CD14-positive monocyte (primary cell): Measurements from ENCODE around the gene NPRL2. TPM values are rescaled to one million over a fixed set of nuclear protein-coding genes. Genes with fewer than 3 reads are reported as not detected.

Experiments
- DNase-seq, 3 donors: peaks; one replicate each; pipeline ENCODE4 v3.0.0-alpha.2; 2011 to 2022
- H2AFZ ChIP-seq: 2 replicates; pipeline ENCODE4 v1.6.0; 2012; ENCODE audit warnings: mild to moderate bottlenecking, low read depth, low read length, inconsistent platforms; ENCODE audit not compliant: insufficient read depth, poor library complexity, severe bottlenecking
- H3K27ac ChIP-seq, 2 donors: 1 replicate in 1 of 2; 2 replicates in 1 of 2; pipeline ENCODE4 v1.5.1; 2012 to 2013; ENCODE audit warnings: low read length in 2 of 2, control low read depth in 1 of 2, inconsistent platforms in 1 of 2, low read depth in 1 of 2, mild to moderate bottlenecking in 1 of 2
- H3K27me3 ChIP-seq, 2 donors: one replicate each; pipeline versions ENCODE4 v1.6.0 to v1.6.1; 2011 to 2013; ENCODE audit warnings: low read length in 2 of 2; ENCODE audit not compliant: control insufficient read depth in 2 of 2, insufficient read depth in 2 of 2
- H3K36me3 ChIP-seq, 2 donors: replicated peaks in 1 of 2; 1 replicate in 1 of 2; 2 replicates in 1 of 2; pipeline versions ENCODE4 v1.5.1 to v1.6.1; 2012 to 2013; ENCODE audit warnings: low read length in 2 of 2, control low read depth in 1 of 2, inconsistent platforms in 1 of 2, mild to moderate bottlenecking in 1 of 2; ENCODE audit not compliant: insufficient read depth in 2 of 2, control insufficient read depth in 1 of 2
- H3K4me1 ChIP-seq, 2 donors: 1 replicate in 1 of 2; 2 replicates in 1 of 2; pipeline versions ENCODE4 v1.5.1 to v1.6.1; 2012 to 2013; ENCODE audit warnings: low read length in 2 of 2, control low read depth in 1 of 2, inconsistent platforms in 1 of 2, mild to moderate bottlenecking in 1 of 2, moderate library complexity in 1 of 2; ENCODE audit not compliant: insufficient read depth in 2 of 2, control insufficient read depth in 1 of 2
- H3K4me2 ChIP-seq: replicated peaks from 2 replicates; pipeline ENCODE3; 2012; ENCODE audit warnings: low read length, moderate library complexity, mild to moderate bottlenecking; ENCODE audit not compliant: poor library complexity, severe bottlenecking; ENCODE audit errors: extremely low read depth
- H3K4me3 ChIP-seq, 3 experiments: fragments of 200-600 bp in 1 of 3; sonication (generic) in 1 of 3; replicated peaks in 1 of 3; 1 replicate in 2 of 3; 2 replicates in 1 of 3; pipeline ENCODE4 v1.5.1; 2011 to 2013; ENCODE audit warnings: low read length in 3 of 3, mild to moderate bottlenecking in 3 of 3, control low read depth in 2 of 3, low read depth in 2 of 3, inconsistent platforms in 1 of 3, moderate library complexity in 1 of 3
- H3K79me2 ChIP-seq: 2 replicates; pipeline ENCODE4 v1.6.0; 2012; ENCODE audit warnings: mild to moderate bottlenecking, control low read depth, inconsistent platforms, low read length, moderate library complexity; ENCODE audit not compliant: insufficient read depth
- H3K9ac ChIP-seq: 2 replicates; pipeline ENCODE4 v1.6.0; 2017; ENCODE audit warnings: low read length, mild to moderate bottlenecking; ENCODE audit not compliant: insufficient read depth, poor library complexity, severe bottlenecking
- H3K9me3 ChIP-seq, 2 donors: replicated peaks in 1 of 2; 1 replicate in 1 of 2; 2 replicates in 1 of 2; pipeline versions ENCODE4 v1.5.1 to v1.6.1; 2012 to 2013; ENCODE audit warnings: low read length in 2 of 2, control low read depth in 1 of 2; ENCODE audit not compliant: control insufficient read depth in 1 of 2, insufficient read depth in 1 of 2
- H4K20me1 ChIP-seq: 2 replicates; pipeline ENCODE4 v1.6.0; 2012; ENCODE audit warnings: mild to moderate bottlenecking, low read length, control low read depth, moderate library complexity; ENCODE audit not compliant: insufficient read depth
- H3K27ac Mint-ChIP-seq, 7 donors: one replicate each; pipeline ENCODE4 v1.8.0; 2020; ENCODE audit warnings: mild to moderate bottlenecking in 7 of 7, mixed read lengths in 7 of 7, moderate library complexity in 6 of 7, inconsistent platforms in 2 of 7
- H3K27me3 Mint-ChIP-seq, 3 donors: one replicate each; pipeline ENCODE4 v1.8.0; 2021 to 2022; ENCODE audit warnings: low read depth in 3 of 3, mild to moderate bottlenecking in 3 of 3, mixed read lengths in 3 of 3, moderate library complexity in 3 of 3, inconsistent platforms in 1 of 3
- H3K36me3 Mint-ChIP-seq, 2 donors: one replicate each; pipeline ENCODE4 v1.8.0; 2020; ENCODE audit warnings: mixed read lengths in 2 of 2, inconsistent platforms in 1 of 2, mild to moderate bottlenecking in 1 of 2
- H3K4me1 Mint-ChIP-seq: one replicate; pipeline ENCODE4 v1.8.0; 2020; ENCODE audit warnings: mild to moderate bottlenecking, mixed read lengths
- H3K4me3 Mint-ChIP-seq, 2 donors: one replicate each; pipeline ENCODE4 v1.8.0; 2020; ENCODE audit warnings: mild to moderate bottlenecking in 2 of 2, mixed read lengths in 2 of 2, moderate library complexity in 1 of 2
- H3K9me3 Mint-ChIP-seq, 7 donors: one replicate each; pipeline ENCODE4 v1.8.0; 2020 to 2022; ENCODE audit warnings: mixed read lengths in 7 of 7, mild to moderate bottlenecking in 6 of 7, moderate library complexity in 6 of 7, inconsistent platforms in 2 of 7
- CTCF ChIP-seq: fragments of 200-600 bp; IDR thresholded peaks from one replicate; pipeline ENCODE4 v1.8.0; 2022; ENCODE audit warnings: antibody characterized with exemption, mild to moderate bottlenecking
- WGBS: methylation state at CpG from one replicate; pipeline ENCODE4 v1.1.5; 2013; ENCODE audit warnings: missing lambda C conversion rate; ENCODE audit not compliant: insufficient coverage; 5-methylcytosine and 5-hydroxymethylcytosine counted together
- intact Hi-C, 2 donors: fragments of 100-400 bp; cut with micrococcal nuclease; formaldehyde crosslinking; loops; one replicate each; pipeline versions ENCODE4 v1.15.0 to v1.15.1; 2023
- polyA plus RNA-seq, 3 donors: library from polyadenylated mRNA; depleted of rRNA in 1 of 3; unstranded in 2 of 3; stranded (reverse) in 1 of 3; fragments of 300-500 nt in 2 of 3; fragments of >200 nt in 1 of 3; fragmentation: Illumina TruSeq in 2 of 3; gene quantifications; 1 replicate in 2 of 3; 2 replicates in 1 of 3; pipeline ENCODE4 v1.2.3, GENCODE V29; 2012 to 2021

Gene NPRL2
- polyA plus RNA-seq, 3 donors = 20.9 to 37.9 (median 23.5) TPM

GRCh38 chr3:50321336-50322114 is 29.1 kb downstream of the NPRL2 start:
- H3K36me3 Mint-ChIP-seq = peaks cover 16 to 36% of the 10 kb centered on the region in 2 donors
- H3K79me2 ChIP-seq = peaks cover 32% of the 10 kb centered on the region
- no peaks in the 10 kb centered on the region for H3K27me3 ChIP-seq
- peak overlapping the region; percentile 86 to 91 for H3K4me3 Mint-ChIP-seq
- peak; percentile 58 for TF ChIP-seq CTCF
- H3K4me2 ChIP-seq = peak overlapping the region; percentile 87
- peak overlapping the region; percentile 77 to 97 for H3K27ac ChIP-seq
- intact Hi-C loops = loop anchor here (2.0 kb wide), 1 partner anchor 23 kb away; the partner anchor contains the start of genes HYAL3 (in 2 of the 2) and NAA80 (in 2 of the 2)
- H3K36me3 ChIP-seq = peaks cover 0 to 22% of the 10 kb centered on the region in 2 donors
- peak overlapping the region; percentile 90 for H3K9ac ChIP-seq
- H2AFZ ChIP-seq = peak overlapping the region; percentile 86
- H3K9me3 ChIP-seq = no peaks in the 10 kb centered on the region
- under 1% methylated on average over 52 of the region's 59 CpGs for WGBS
- H3K4me3 ChIP-seq = peak overlapping the region; percentile 60 to 90 (median 77)
- peaks cover 0 to 4% (median 2%) of the 10 kb centered on the region in 3 donors for H3K27me3 Mint-ChIP-seq
- peaks cover 4% of the 10 kb centered on the region for H4K20me1 ChIP-seq
- H3K4me1 ChIP-seq = peaks cover 83 to 94% of the 10 kb centered on the region in 2 donors
- peak; percentile 72 to 74 (median 72) for DNase-seq
- peaks cover 83% of the 10 kb centered on the region for H3K4me1 Mint-ChIP-seq
- H3K27ac Mint-ChIP-seq = peak overlapping the region; percentile 85 to 99 (median 97)
- no peaks in the 10 kb centered on the region for H3K9me3 Mint-ChIP-seq

- H3K27ac ChIP-seq = peak overlapping the region; percentile 18 to 97
- peaks cover 80 to 89% of the 10 kb centered on the region in 2 donors for H3K4me1 ChIP-seq
- peak overlapping the region; percentile 60 to 90 (median 77) for H3K4me3 ChIP-seq
- Mint-ChIP-seq H3K9me3 (no peaks in the 10 kb centered on the region), H3K4me1 (peaks cover 82% of the 10 kb centered on the region), H3K27me3 (peaks cover 0 to 4% (median 2%) of the 10 kb centered on the region in 3 donors), H3K4me3 (peak overlapping the region; percentile 86 to 94), H3K27ac (peak overlapping the region; percentile 38 to 95 (median 88)), H3K36me3 (peaks cover 18 to 36% of the 10 kb centered on the region in 2 donors)
- peaks cover 26% of the 10 kb centered on the region for H3K79me2 ChIP-seq
- H3K9me3 ChIP-seq = no peaks in the 10 kb centered on the region
- peak overlapping the region; percentile 90 for H3K9ac ChIP-seq
- peaks cover 0 to 23% of the 10 kb centered on the region in 2 donors for H3K36me3 ChIP-seq
- no peaks in the 10 kb centered on the region for H3K27me3 ChIP-seq
- TF ChIP-seq CTCF = no peak
- intact Hi-C loops = loop anchor here (2.0 kb wide), 1 partner anchor 22 kb away; the partner anchor contains the start of genes HYAL3 (in 2 of the 2) and NAA80 (in 2 of the 2)
- DNase-seq = peak in 2 of 3 donors; percentile 32 to 36
- H2AFZ ChIP-seq = peak overlapping the region; percentile 86
- peak overlapping the region; percentile 87 for H3K4me2 ChIP-seq
- WGBS = 0% methylated on average over 31 of the region's 45 CpGs
- peaks cover 4% of the 10 kb centered on the region for H4K20me1 ChIP-seq
Observed at GRCh38 chr3:50320853-50321335, 29.7 kb downstream of the NPRL2 start.
